SK-N-SH (cell line): ENCODE measurements around the gene EEF1A2. TPM values are rescaled to one million over a fixed set of nuclear protein-coding genes. Genes with fewer than 3 reads are reported as not detected.

Experiments
- CTCF ChIA-PET: fragments of 300-600, 350-600 bp; formaldehyde crosslinking; extraction: SDS; loops from one replicate; lab custom pipeline; 2021; lab: Yijun Ruan, JAX
- POLR2A ChIA-PET: fragments of 350-600 bp; sonication (Branson Sonifier 250); formaldehyde crosslinking; extraction: SDS; loops from one replicate; lab custom pipeline; 2020; ENCODE audit warnings: antibody characterized with exemption, inconsistent platforms; lab: Yijun Ruan, JAX
- DNase-seq: peaks from one replicate; pipeline ENCODE4 v3.0.0; 2012
- H2AFZ ChIP-seq: fragments of 200-600 bp; sonication (generic); 2 replicates; pipeline ENCODE4 v1.8.1; 2016; ENCODE audit warnings: antibody characterized with exemption, mild to moderate bottlenecking, low read depth
- H3F3A ChIP-seq: fragments of 200-600 bp; sonication (generic); replicated peaks from 2 replicates; pipeline ENCODE3; 2016; ENCODE audit warnings: antibody characterized with exemption, mild to moderate bottlenecking; ENCODE audit not compliant: insufficient read depth
- H3K27ac ChIP-seq, 2 experiments: fragments of 200-500 bp in 1 of 2; fragments of 200-600 bp in 1 of 2; sonication (Bioruptor generic) in 1 of 2; sonication (generic), shearing (Covaris generic) in 1 of 2; 2 replicates each; pipeline versions ENCODE4 v1.5.1 to v1.6.1; 2014 to 2016; ENCODE audit warnings: low read depth in 2 of 2, inconsistent platforms in 1 of 2, low read length in 1 of 2, mild to moderate bottlenecking in 1 of 2, mixed read lengths in 1 of 2
- H3K27me3 ChIP-seq: fragments of 200-600 bp; sonication (generic), shearing (Covaris generic); 2 replicates; pipeline ENCODE4 v1.6.1; 2016; ENCODE audit warnings: mixed run types; ENCODE audit not compliant: insufficient read depth
- H3K36me3 ChIP-seq, 2 experiments: fragments of 200-500 bp in 1 of 2; fragments of 200-600 bp in 1 of 2; sonication (Bioruptor generic) in 1 of 2; sonication (generic) in 1 of 2; replicated peaks in 1 of 2; 2 replicates each; pipeline versions ENCODE3 to v1.5.1; 2014 to 2016; ENCODE audit warnings: low read length in 1 of 2, mild to moderate bottlenecking in 1 of 2; ENCODE audit not compliant: insufficient read depth in 2 of 2, control insufficient read depth in 1 of 2
- H3K4me1 ChIP-seq, 2 experiments: fragments of 200-500 bp in 1 of 2; fragments of 200-600 bp in 1 of 2; sonication (Bioruptor generic) in 1 of 2; sonication (generic), shearing (Covaris generic) in 1 of 2; 2 replicates each; pipeline versions ENCODE4 v1.5.1 to v1.6.1; 2014 to 2016; ENCODE audit warnings: low read depth in 1 of 2, low read length in 1 of 2, mixed run types in 1 of 2; ENCODE audit not compliant: insufficient read depth in 2 of 2, control insufficient read depth in 1 of 2
- H3K4me2 ChIP-seq: fragments of 200-600 bp; sonication (generic), shearing (Covaris generic); 2 replicates; pipeline ENCODE4 v1.6.1; 2017; ENCODE audit warnings: mixed run types
- H3K4me3 ChIP-seq, 2 experiments: fragments of 200-500 bp in 1 of 2; fragments of 200-600 bp in 1 of 2; sonication (Bioruptor generic) in 1 of 2; sonication (generic), shearing (Covaris generic) in 1 of 2; 2 replicates each; pipeline versions ENCODE4 v1.5.1 to v1.8.1; 2014 to 2016; ENCODE audit warnings: low read depth in 2 of 2, inconsistent platforms in 1 of 2, low read length in 1 of 2, mild to moderate bottlenecking in 1 of 2, mixed read lengths in 1 of 2, moderate library complexity in 1 of 2
- H3K79me2 ChIP-seq: fragments of 200-600 bp; sonication (generic); 2 replicates; pipeline ENCODE4 v1.8.1; 2017; ENCODE audit warnings: mild to moderate bottlenecking; ENCODE audit not compliant: insufficient read depth
- H3K9ac ChIP-seq: fragments of 200-600 bp; sonication (generic); 2 replicates; pipeline ENCODE4 v1.6.1; 2017; ENCODE audit warnings: mixed run types
- H3K9me2 ChIP-seq: fragments of 200-600 bp; sonication (generic); 2 replicates; pipeline ENCODE4 v1.6.1; 2017; ENCODE audit warnings: mixed run types
- H3K9me3 ChIP-seq: fragments of 200-600 bp; sonication (generic); 2 replicates; pipeline ENCODE4 v1.6.1; 2017; ENCODE audit warnings: mixed run types, mild to moderate bottlenecking, moderate library complexity
- H4K20me1 ChIP-seq: fragments of 200-600 bp; sonication (generic); 2 replicates; pipeline ENCODE4 v1.6.1; 2017; ENCODE audit warnings: mild to moderate bottlenecking, mixed run types; ENCODE audit not compliant: insufficient read depth
- EZH2phosphoT487 ChIP-seq: fragments of 200-600 bp; sonication (generic); IDR thresholded peaks from 2 replicates; pipeline ENCODE4 v1.6.1; 2017; ENCODE audit warnings: low read depth, mixed run types, mild to moderate bottlenecking, antibody characterized with exemption, moderate library complexity, borderline replicate concordance
- FOSL2 ChIP-seq: IDR thresholded peaks from 2 replicates; pipeline ENCODE4 v1.4.0; 2012; ENCODE audit warnings: low read depth, mild to moderate bottlenecking, moderate library complexity, borderline replicate concordance
- GATA2 ChIP-seq: sonication (generic); formaldehyde crosslinking; IDR thresholded peaks from 2 replicates; pipeline ENCODE4 v1.5.0; 2020; ENCODE audit warnings: mild to moderate bottlenecking, missing genetic modification reagents
- JUND ChIP-seq: IDR thresholded peaks from 2 replicates; pipeline ENCODE4 v1.4.0; 2012
- MEF2A ChIP-seq: IDR thresholded peaks from 2 replicates; pipeline ENCODE4 v1.4.0; 2012; ENCODE audit warnings: low read depth, borderline replicate concordance
- MXI1 ChIP-seq: IDR thresholded peaks from 2 replicates; pipeline ENCODE4 v1.6.1; 2012; ENCODE audit warnings: mild to moderate bottlenecking, low read depth, low read length, improper control_type of control experiment
- POLR2AphosphoS5 ChIP-seq: IDR thresholded peaks from 2 replicates; pipeline ENCODE4 v1.6.1; 2012; ENCODE audit warnings: low read depth, low read length
- RAD21 ChIP-seq: IDR thresholded peaks from 2 replicates; pipeline ENCODE4 v1.6.1; 2012; ENCODE audit warnings: mild to moderate bottlenecking, low read length
- TAF1 ChIP-seq: IDR thresholded peaks from 2 replicates; pipeline ENCODE4 v1.6.1; 2012; ENCODE audit warnings: low read depth, mild to moderate bottlenecking, low read length, moderate library complexity, borderline replicate concordance
- TCF12 ChIP-seq: IDR thresholded peaks from 2 replicates; pipeline ENCODE4 v1.4.0; 2012
- TEAD4 ChIP-seq: IDR thresholded peaks from 2 replicates; pipeline ENCODE4 v1.4.0; 2012; ENCODE audit warnings: mild to moderate bottlenecking, borderline replicate concordance; ENCODE audit not compliant: insufficient read depth
- YY1 ChIP-seq: IDR thresholded peaks from 2 replicates; pipeline ENCODE4 v1.4.0; 2012; ENCODE audit warnings: low read depth, mild to moderate bottlenecking
- WGBS: methylation state at CpG from one replicate; pipeline ENCODE4 v1.1.6; 2017; ENCODE audit warnings: low lambda C conversion rate; 5-methylcytosine and 5-hydroxymethylcytosine counted together
- polyA plus RNA-seq, 3 experiments: library from polyadenylated mRNA; depleted of rRNA; stranded (reverse); fragments of >200 nt; gene quantifications; 2 replicates each; pipeline ENCODE4 v1.2.3, GENCODE V29; 2012

EEF1A2 gene
- polyA plus RNA-seq, 1 of the 3 experiments (the other 2 are of a cell fraction) = 16.5 TPM

DNA sequence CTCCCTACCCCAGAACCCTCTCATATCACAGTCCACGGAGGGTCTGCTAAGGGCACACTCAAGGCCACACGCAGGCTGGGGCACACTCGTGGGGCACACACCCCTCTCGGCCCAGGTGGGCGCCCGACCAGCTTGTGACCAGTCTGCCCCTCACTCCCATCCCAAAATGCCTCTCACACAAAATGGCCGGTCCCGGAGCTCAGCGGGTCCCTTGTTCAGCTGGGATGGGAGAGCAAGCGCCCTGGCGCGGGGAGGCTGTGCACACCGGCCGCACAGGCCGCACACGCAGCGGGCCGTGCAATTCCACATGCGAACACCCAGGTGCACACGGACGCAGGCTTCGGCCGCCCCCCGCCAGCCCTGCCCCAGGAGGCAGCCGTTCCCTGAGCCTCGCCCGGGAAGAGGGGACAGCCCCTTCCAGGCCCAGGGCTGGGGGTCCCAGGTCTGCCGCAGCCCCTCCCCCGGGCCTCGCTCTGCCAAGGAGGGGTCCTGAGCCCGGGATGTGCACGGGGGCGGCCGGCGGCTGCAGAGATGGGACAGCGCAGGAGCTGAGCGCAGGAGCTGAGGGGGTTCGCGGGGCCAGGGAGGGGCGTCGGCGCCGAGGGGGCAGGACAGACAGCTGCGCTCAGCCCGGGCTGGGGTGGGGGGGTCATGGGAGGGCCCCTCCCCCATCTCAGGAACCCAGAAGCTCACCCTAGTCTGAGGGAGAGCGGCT, 27.7 kb downstream of the EEF1A2 start:
- WGBS = 27% methylated on average over 17 of the region's 46 CpGs
- H3K9ac ChIP-seq = no peak overlapping the region

DNA sequence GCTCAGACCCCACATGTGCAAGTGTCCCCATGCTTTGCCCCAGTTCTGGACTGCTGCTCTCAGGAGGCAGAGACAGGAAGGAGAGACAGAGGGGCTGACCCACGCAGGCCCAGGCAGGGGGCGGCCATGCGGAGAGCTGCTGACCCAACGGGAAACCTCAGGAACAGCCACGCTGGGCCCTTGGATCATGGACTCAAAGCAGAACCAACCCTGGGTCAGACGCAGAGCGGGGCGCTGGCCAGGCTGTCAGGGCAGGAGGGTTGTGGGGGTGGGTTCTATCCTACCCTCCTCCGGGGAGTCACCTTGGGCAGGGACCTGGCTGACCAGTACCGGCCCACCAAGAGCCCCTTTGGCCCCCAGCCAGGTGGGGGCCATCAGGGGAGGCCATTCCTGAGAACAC, 28.5 kb downstream of the EEF1A2 start:
- H3K9me2 ChIP-seq = no peaks in the 10 kb centered on the region
- H3K27me3 ChIP-seq = peaks cover 26% of the 10 kb centered on the region
- no peaks in the 10 kb centered on the region for H4K20me1 ChIP-seq
- H3K36me3 ChIP-seq = no peaks in the 10 kb centered on the region
- no peak overlapping the region for H3K9ac ChIP-seq
- H3K79me2 ChIP-seq = no peaks in the 10 kb centered on the region
- CTCF ChIA-PET = interaction anchor here (0.8 to 5.2 kb wide), 10 partner anchors 12 to 503 kb away, joined by 3 to 24 read pairs (median 10); partner anchors contain the start of gene PPDPF
- no CpG with 5 or more reads among the region's 10 CpGs for WGBS
- peak overlapping the region in 1 of 2 experiments; percentile 86; a peak in 2 of 4 replicates for H3K27ac ChIP-seq
- H3F3A ChIP-seq = no peaks in the 10 kb centered on the region
- DNase-seq = no peak
- no peaks in the 10 kb centered on the region for H3K9me3 ChIP-seq
- peaks cover 0 to 64% of the 10 kb centered on the region in 2 experiments; a peak in 1 of 4 replicates for H3K4me1 ChIP-seq
- H3K4me3 ChIP-seq = peak overlapping the region in 1 of 2 experiments; percentile 56; a peak in 2 of 4 replicates
- H3K4me2 ChIP-seq = no peak overlapping the region
- TF ChIP-seq FOSL2 = no peak
- TF ChIP-seq TEAD4 = no peak
- no peak for TF ChIP-seq TCF12
- no peak for TF ChIP-seq TAF1
- no peak for TF ChIP-seq MEF2A
- TF ChIP-seq EZH2phosphoT487 = no peak
- no peak for TF ChIP-seq GATA2 (CRISPR knock-in tag)
- TF ChIP-seq JUND = no peak
- no peak for TF ChIP-seq YY1
- TF ChIP-seq RAD21 = no peak
- no peak for TF ChIP-seq POLR2AphosphoS5
- POLR2A ChIA-PET = interaction anchor here (0.6 to 2.2 kb wide), 4 partner anchors 9 to 32 kb away, joined by 3 to 6 read pairs (median 4); no protein-coding TSS in a partner anchor
- H2AFZ ChIP-seq = no peak overlapping the region

More for the DNA sequence above, 27.7 kb downstream of the EEF1A2 start:
- POLR2A ChIA-PET = interaction anchor here (0.6 to 1.7 kb wide), 5 partner anchors 8 to 31 kb away, joined by 3 to 8 read pairs (median 5); no protein-coding TSS in a partner anchor
- peaks cover 0 to 60% of the 10 kb centered on the region in 2 experiments; a peak in 1 of 4 replicates for H3K4me1 ChIP-seq
- DNase-seq = peak; percentile 83
- CTCF ChIA-PET = interaction anchor here (0.8 to 5.2 kb wide), 11 partner anchors 11 to 503 kb away, joined by 3 to 24 read pairs (median 8); partner anchors contain the start of gene PPDPF
- no peak overlapping the region for H3K4me2 ChIP-seq
- H3K27ac ChIP-seq = peak overlapping the region in 1 of 2 experiments; percentile 86; a peak in 2 of 4 replicates
- H3K79me2 ChIP-seq = no peaks in the 10 kb centered on the region
- peaks cover 26% of the 10 kb centered on the region for H3K27me3 ChIP-seq
- no peaks in the 10 kb centered on the region for H3K36me3 ChIP-seq
- H3K4me3 ChIP-seq = peak overlapping the region in 1 of 2 experiments; percentile 56; a peak in 2 of 4 replicates
- H3F3A ChIP-seq = no peaks in the 10 kb centered on the region
- no peak overlapping the region for H2AFZ ChIP-seq
- H3K9me2 ChIP-seq = no peaks in the 10 kb centered on the region
- no peaks in the 10 kb centered on the region for H4K20me1 ChIP-seq
- TF ChIP-seq MXI1 (peak; percentile 51; the same call in 1 of the 2 replicates), POLR2AphosphoS5 (no peak)
- H3K9me3 ChIP-seq = no peaks in the 10 kb centered on the region
